Panc1 (cell line): Measurements from ENCODE around the gene TRIO. TPM values are rescaled to one million over a fixed set of nuclear protein-coding genes. Genes with fewer than 3 reads are reported as not detected.

Experiments used
- ATAC-seq: fragments of 200-7000 bp; cut with Tn5 transposase; 2 replicates; pipeline ENCODE4 v1.9.1; 2020; ENCODE audit warnings: mild to moderate bottlenecking, moderate library complexity
- BruUV-seq: library from RNA; stranded (reverse); fragments of 400-500 nt; replicated peaks from 2 replicates; lab custom pipeline; 2021; lab: Mats Ljungman, UMichigan
- CTCF ChIA-PET: fragments of 300-600 bp; sonication (Branson Sonifier 250); formaldehyde crosslinking; loops from one replicate; lab custom pipeline; 2022; ENCODE audit warnings: antibody characterized with exemption; lab: Charles Lee
- POLR2A ChIA-PET: fragments of 300-600 bp; sonication (Branson Sonifier 250); formaldehyde crosslinking; loops from one replicate; lab custom pipeline; 2022; ENCODE audit warnings: antibody characterized with exemption; lab: Charles Lee
- DNase-seq: peaks from one replicate; pipeline ENCODE4 v3.0.0-alpha.2; 2010; ENCODE audit warnings: low read depth, low spot score
- H3K27ac ChIP-seq: 2 replicates; pipeline ENCODE4 v1.5.1; 2011; ENCODE audit warnings: mild to moderate bottlenecking, low read length, inconsistent platforms
- H3K27me3 ChIP-seq: fragments of 200-500 bp; sonication (Bioruptor generic); 2 replicates; pipeline ENCODE4 v1.6.0; 2014; ENCODE audit warnings: low read length, inconsistent platforms; ENCODE audit not compliant: control insufficient read depth, insufficient read depth
- H3K36me3 ChIP-seq: fragments of 200-500 bp; sonication (Bioruptor generic); 2 replicates; pipeline ENCODE4 v1.5.1; 2014; ENCODE audit warnings: inconsistent platforms, mild to moderate bottlenecking, low read length, moderate library complexity; ENCODE audit not compliant: control insufficient read depth, insufficient read depth
- H3K4me1 ChIP-seq: 2 replicates; pipeline ENCODE4 v1.5.1; 2011; ENCODE audit warnings: inconsistent platforms, mild to moderate bottlenecking, low read length, moderate library complexity; ENCODE audit not compliant: control insufficient read depth, insufficient read depth
- H3K4me3 ChIP-seq, 2 experiments: 2 replicates each; pipeline ENCODE4 v1.5.1; 2011 to 2012; ENCODE audit warnings: low read depth in 2 of 2, low read length in 2 of 2, mild to moderate bottlenecking in 2 of 2, inconsistent platforms in 1 of 2, moderate library complexity in 1 of 2
- H3K9me3 ChIP-seq: fragments of 200-500 bp; sonication (Bioruptor generic); 2 replicates; pipeline ENCODE4 v1.5.1; 2014; ENCODE audit warnings: low read depth, mild to moderate bottlenecking, inconsistent platforms, low read length, moderate library complexity; ENCODE audit not compliant: control insufficient read depth, insufficient read depth
- POLR2AphosphoS5 ChIP-seq: IDR thresholded peaks from 2 replicates; pipeline ENCODE4 v1.6.1; 2012; ENCODE audit warnings: mild to moderate bottlenecking, low read depth, low read length, moderate library complexity
- SIN3A ChIP-seq: IDR thresholded peaks from 2 replicates; pipeline ENCODE4 v1.6.1; 2012; ENCODE audit warnings: low read depth, mild to moderate bottlenecking, low read length, moderate library complexity, borderline replicate concordance; ENCODE audit not compliant: insufficient read depth
- TCF7L2 ChIP-seq: IDR thresholded peaks from 2 replicates; pipeline ENCODE4 v1.6.1; 2011; ENCODE audit warnings: mild to moderate bottlenecking, low read depth, low read length, inconsistent platforms
- in situ Hi-C: cut with HindIII; loops from 2 replicates; pipeline ENCODE4 v1.10.0; 2016; ENCODE audit warnings: low sequenced_read_pairs, low pct_unique_long_range_greater_than_20kb
- intact Hi-C: fragments of 100-400 bp; cut with micrococcal nuclease; formaldehyde crosslinking; loops from one replicate; pipeline ENCODE4 v1.10.0; 2022; ENCODE audit not compliant: unreplicated experiment
- total RNA-seq: library from RNA; stranded (reverse); gene quantifications from one replicate; pipeline ENCODE4 v1.2.1, GENCODE V29; 2021; ENCODE audit not compliant: unreplicated experiment
- TF ChIP-seq, protein P1 (sequence below): fragments of 450-650 bp; IDR thresholded peaks from 2 replicates; pipeline ENCODE4 v1.5.1; 2017; ENCODE audit warnings: mild to moderate bottlenecking
- TF ChIP-seq, protein P2 (sequence below), 2 experiments: IDR thresholded peaks; 2 replicates each; pipeline ENCODE4 v1.6.1; 2011 to 2012; ENCODE audit warnings: low read depth in 2 of 2, control low read depth in 1 of 2, low read length in 1 of 2, mild to moderate bottlenecking in 1 of 2, moderate library complexity in 1 of 2; ENCODE audit not compliant: insufficient read depth in 1 of 2

Gene TRIO
- total RNA-seq, 1 experiment from 2014 or later: 349 TPM

DNA sequence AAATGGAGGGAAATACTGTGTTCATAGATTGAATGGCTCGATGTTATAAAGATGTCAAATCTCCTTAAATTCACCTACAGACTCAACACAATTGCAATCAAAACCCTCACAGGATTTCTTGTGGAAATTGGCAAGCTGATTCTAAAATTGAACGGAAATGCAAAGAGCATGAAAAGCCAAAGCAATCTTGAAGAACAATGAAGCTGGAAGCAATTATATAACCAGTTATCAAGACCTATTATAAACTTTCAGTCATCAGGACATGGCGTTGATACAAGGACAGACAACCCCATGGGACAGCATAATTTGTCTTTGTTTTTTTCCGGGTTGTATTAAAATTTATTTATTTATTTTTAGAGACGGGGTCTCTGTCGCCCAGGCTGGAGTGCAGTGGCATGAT, 385.0 kb downstream of the TRIO start:
- no peak for TF ChIP-seq TCF7L2
- TF ChIP-seq, protein P1, sequence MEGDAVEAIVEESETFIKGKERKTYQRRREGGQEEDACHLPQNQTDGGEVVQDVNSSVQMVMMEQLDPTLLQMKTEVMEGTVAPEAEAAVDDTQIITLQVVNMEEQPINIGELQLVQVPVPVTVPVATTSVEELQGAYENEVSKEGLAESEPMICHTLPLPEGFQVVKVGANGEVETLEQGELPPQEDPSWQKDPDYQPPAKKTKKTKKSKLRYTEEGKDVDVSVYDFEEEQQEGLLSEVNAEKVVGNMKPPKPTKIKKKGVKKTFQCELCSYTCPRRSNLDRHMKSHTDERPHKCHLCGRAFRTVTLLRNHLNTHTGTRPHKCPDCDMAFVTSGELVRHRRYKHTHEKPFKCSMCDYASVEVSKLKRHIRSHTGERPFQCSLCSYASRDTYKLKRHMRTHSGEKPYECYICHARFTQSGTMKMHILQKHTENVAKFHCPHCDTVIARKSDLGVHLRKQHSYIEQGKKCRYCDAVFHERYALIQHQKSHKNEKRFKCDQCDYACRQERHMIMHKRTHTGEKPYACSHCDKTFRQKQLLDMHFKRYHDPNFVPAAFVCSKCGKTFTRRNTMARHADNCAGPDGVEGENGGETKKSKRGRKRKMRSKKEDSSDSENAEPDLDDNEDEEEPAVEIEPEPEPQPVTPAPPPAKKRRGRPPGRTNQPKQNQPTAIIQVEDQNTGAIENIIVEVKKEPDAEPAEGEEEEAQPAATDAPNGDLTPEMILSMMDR: no peak
- TF ChIP-seq SIN3A: no peak
- no peak for TF ChIP-seq POLR2AphosphoS5
- TF ChIP-seq, protein P2, sequence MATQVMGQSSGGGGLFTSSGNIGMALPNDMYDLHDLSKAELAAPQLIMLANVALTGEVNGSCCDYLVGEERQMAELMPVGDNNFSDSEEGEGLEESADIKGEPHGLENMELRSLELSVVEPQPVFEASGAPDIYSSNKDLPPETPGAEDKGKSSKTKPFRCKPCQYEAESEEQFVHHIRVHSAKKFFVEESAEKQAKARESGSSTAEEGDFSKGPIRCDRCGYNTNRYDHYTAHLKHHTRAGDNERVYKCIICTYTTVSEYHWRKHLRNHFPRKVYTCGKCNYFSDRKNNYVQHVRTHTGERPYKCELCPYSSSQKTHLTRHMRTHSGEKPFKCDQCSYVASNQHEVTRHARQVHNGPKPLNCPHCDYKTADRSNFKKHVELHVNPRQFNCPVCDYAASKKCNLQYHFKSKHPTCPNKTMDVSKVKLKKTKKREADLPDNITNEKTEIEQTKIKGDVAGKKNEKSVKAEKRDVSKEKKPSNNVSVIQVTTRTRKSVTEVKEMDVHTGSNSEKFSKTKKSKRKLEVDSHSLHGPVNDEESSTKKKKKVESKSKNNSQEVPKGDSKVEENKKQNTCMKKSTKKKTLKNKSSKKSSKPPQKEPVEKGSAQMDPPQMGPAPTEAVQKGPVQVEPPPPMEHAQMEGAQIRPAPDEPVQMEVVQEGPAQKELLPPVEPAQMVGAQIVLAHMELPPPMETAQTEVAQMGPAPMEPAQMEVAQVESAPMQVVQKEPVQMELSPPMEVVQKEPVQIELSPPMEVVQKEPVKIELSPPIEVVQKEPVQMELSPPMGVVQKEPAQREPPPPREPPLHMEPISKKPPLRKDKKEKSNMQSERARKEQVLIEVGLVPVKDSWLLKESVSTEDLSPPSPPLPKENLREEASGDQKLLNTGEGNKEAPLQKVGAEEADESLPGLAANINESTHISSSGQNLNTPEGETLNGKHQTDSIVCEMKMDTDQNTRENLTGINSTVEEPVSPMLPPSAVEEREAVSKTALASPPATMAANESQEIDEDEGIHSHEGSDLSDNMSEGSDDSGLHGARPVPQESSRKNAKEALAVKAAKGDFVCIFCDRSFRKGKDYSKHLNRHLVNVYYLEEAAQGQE (IDR thresholded peaks at IDR 0.05; ENCODE audit: insufficient read depth in 1 of 2, low read depth in 2 of 2, low read length in 1 of 2): no peak

DNA sequence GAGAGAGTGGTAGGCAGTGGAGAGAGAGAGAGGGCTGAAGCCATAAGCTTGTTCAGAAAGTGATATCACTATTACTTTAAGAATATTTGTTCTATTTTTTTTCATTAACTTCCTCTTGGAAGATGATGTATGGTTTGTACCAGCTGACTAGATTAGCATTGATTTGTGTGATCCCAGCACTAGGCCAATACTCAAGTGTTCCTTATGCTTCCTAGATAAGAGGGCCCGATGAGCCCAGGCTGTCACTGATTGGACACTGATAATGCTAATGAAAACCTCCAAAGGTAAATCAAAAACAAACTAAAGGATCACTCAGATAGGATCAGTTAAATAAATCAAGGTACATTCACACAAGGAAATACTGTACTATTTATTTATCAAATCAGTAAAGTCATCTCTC, 385.8 kb downstream of the TRIO start:
- DNase-seq (no peak), ATAC-seq (no peak)
- Histone ChIP-seq H3K27ac (no peak overlapping the region), H3K36me3 (no peaks in the 10 kb centered on the region), H3K4me3 (no peak overlapping the region), H3K27me3 (no peaks in the 10 kb centered on the region), H3K4me1 (no peaks in the 10 kb centered on the region), H3K9me3 (no peaks in the 10 kb centered on the region)
- in situ Hi-C loops: no loop called here
- TF ChIP-seq, protein P1: no peak
- TF ChIP-seq SIN3A (no peak), TCF7L2 (no peak), POLR2AphosphoS5 (no peak)
- TF ChIP-seq, protein P2 (IDR thresholded peaks at IDR 0.05; ENCODE audit: insufficient read depth in 1 of 2, low read depth in 2 of 2, low read length in 1 of 2): no peak
- BruUV-seq: no TSS peak
- intact Hi-C loops: no loop called here
- ChIA-PET CTCF (no interaction called here), POLR2A (no interaction called here)

More for the DNA sequence above, 385.0 kb downstream of the TRIO start:
- ChIA-PET CTCF (no interaction called here), POLR2A (no interaction called here)
- ATAC-seq (no peak), DNase-seq (no peak)
- H3K27ac ChIP-seq: no peak overlapping the region
- in situ Hi-C loops (no loop called here), intact Hi-C loops (no loop called here)
- BruUV-seq: no TSS peak
- H3K9me3 ChIP-seq: no peaks in the 10 kb centered on the region
- no peaks in the 10 kb centered on the region for H3K4me1 ChIP-seq
- no peaks in the 10 kb centered on the region for H3K27me3 ChIP-seq
- H3K4me3 ChIP-seq: no peak overlapping the region
- no peaks in the 10 kb centered on the region for H3K36me3 ChIP-seq
